GM12875 (cell line): ENCODE measurements around the gene SOX13.
A peak's percentile ranks its signal among the peaks of the same experiment; 100 is the strongest.

Experiments
- H3K4me3 ChIP-seq: one replicate; pipeline ENCODE4 v1.5.1; 2011; ENCODE audit warnings: low read depth, low read length, control low read depth
- TF ChIP-seq, protein P1 (sequence below): IDR thresholded peaks from 2 replicates; pipeline ENCODE4 v1.5.1; 2011; ENCODE audit warnings: low read depth, mild to moderate bottlenecking, control low read depth, inconsistent platforms, low read length, moderate library complexity, borderline replicate concordance; ENCODE audit not compliant: insufficient read depth

The SOX13 gene

DNA sequence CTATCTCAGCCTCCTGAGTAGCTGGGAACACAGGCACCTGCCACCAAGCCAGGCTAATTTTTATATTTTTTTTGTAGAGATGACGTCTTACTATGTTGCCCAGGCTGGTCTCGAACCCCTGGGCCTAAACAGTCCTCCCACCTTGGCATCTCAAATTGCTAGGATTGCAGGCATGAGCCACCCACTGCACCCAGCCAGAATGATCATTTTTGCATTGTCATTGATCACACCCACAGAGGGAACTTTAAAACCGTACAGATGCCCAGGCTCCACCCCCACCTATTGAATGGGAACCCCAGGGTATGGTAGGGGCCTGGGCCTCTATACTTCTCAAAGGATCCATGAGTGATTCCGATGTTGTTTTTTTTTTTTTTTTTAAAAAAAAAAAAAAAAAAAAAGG lies 42.2 kb downstream of the SOX13 start:
- no peak overlapping the region for H3K4me3 ChIP-seq
- TF ChIP-seq, protein P1, sequence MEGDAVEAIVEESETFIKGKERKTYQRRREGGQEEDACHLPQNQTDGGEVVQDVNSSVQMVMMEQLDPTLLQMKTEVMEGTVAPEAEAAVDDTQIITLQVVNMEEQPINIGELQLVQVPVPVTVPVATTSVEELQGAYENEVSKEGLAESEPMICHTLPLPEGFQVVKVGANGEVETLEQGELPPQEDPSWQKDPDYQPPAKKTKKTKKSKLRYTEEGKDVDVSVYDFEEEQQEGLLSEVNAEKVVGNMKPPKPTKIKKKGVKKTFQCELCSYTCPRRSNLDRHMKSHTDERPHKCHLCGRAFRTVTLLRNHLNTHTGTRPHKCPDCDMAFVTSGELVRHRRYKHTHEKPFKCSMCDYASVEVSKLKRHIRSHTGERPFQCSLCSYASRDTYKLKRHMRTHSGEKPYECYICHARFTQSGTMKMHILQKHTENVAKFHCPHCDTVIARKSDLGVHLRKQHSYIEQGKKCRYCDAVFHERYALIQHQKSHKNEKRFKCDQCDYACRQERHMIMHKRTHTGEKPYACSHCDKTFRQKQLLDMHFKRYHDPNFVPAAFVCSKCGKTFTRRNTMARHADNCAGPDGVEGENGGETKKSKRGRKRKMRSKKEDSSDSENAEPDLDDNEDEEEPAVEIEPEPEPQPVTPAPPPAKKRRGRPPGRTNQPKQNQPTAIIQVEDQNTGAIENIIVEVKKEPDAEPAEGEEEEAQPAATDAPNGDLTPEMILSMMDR, result no peak

DNA sequence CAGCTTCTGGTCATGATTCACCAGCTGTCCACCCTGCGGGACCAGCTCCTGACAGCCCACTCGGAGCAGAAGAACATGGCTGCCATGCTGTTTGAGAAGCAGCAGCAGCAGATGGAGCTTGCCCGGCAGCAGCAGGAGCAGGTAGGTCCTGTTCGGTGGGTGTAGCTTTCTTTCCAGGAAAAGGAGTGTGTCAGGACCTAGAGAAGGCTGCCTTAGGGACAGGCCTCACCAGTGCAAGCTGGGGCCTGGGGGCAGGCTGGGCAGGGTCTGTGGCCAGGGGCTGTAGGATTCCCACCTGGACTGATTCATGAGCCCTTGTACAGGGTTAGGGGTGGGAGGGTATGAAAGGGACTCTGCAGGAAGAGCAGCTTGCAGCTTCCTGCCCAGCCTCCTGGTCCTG lies 43.6 kb downstream of the SOX13 start:
- TF ChIP-seq, protein P1, result no peak
- H3K4me3 ChIP-seq, result no peak overlapping the region

DNA sequence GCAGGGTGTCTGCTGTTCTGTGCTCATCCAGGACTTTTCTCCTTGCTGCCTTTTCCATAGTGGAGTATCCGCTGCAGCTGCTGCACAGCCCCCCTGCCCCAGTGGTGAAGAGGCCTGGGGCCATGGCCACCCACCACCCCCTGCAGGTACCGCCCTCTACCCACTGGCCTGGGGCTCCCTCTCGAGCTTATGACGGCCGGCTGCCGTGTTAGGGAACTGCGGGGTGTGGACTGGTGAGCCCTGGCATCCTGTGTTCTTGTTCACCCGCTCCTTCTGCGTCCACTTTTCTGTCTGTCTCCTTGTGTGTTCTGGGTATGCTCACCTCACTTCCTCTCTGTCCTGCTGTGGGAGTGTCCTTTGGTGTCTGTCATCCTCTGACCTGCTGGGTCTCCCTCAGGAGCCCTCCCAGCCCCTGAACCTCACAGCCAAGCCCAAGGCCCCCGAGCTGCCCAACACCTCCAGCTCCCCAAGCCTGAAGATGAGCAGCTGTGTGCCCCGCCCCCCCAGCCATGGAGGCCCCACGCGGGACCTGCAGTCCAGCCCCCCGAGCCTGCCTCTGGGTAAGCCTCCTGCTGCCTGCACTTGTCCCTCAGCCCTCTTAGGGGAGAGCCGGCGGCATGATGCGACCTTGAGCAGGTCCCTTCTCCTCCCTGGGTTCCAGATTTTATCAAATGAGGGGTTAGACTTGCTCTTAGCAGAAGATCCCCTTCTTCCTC lies 49.1 kb downstream of the SOX13 start:
- H3K4me3 ChIP-seq, result no peak overlapping the region
- TF ChIP-seq, protein P1, result no peak

DNA sequence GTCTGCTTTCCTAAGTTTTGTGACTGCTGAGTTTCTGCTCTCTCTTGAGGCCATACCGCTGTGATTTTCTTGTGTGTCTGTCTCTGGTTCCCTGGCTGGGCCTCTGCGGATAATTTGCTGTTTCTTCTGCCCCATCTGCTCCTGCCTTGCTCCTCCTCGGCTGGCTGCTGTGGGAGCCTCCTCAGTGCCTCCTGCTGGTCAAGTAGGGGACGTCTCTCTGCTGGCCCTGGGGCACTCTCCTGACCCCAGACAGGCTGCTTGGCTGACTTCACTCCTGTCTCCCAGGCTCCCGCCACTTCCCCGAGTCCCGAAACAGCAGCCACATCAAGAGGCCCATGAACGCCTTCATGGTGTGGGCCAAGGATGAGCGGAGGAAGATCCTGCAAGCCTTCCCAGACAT lies 50.5 kb downstream of the SOX13 start:
- H3K4me3 ChIP-seq, result no peak overlapping the region
- TF ChIP-seq, protein P1, result peak; percentile 47

DNA sequence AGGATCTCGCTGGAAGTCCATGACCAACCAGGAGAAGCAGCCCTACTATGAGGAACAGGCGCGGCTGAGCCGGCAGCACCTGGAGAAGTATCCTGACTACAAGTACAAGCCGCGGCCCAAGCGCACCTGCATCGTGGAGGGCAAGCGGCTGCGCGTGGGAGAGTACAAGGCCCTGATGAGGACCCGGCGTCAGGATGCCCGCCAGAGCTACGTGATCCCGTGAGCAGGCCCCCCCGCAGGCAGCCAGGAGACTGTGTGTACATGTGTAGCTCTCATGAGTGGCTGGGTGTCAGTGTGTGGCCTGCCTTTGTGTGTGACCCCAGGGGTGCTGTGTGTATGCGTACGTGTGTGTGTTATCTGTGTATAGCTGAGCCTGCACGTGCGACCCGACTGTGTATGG lies 51.7 kb downstream of the SOX13 start:
- TF ChIP-seq, protein P1, result no peak

DNA sequence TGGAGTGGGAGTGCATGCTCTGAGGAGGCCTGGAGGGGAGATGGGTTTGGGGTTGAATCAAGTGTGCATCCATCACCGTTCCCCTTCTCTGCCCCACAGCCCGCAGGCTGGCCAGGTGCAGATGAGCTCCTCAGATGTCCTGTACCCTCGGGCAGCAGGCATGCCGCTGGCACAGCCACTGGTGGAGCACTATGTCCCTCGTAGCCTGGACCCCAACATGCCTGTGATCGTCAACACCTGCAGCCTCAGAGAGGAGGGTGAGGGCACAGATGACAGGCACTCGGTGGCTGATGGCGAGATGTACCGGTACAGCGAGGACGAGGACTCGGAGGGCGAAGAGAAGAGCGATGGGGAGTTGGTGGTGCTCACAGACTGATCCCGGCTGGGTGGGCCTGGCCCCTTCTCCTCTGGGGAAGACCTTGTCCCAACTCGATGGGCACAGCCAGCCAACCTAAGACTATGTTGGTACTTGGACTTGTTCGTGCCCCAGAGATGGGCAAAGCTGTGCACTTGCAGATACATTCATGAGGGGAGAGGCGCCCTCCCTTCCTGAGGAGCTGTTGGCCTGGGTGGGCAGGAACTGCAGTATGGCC lies 52.9 kb downstream of the SOX13 start:
- TF ChIP-seq, protein P1, result no peak
- no peak overlapping the region for H3K4me3 ChIP-seq

More for the DNA sequence above, 51.7 kb downstream of the SOX13 start:
- no peak overlapping the region for H3K4me3 ChIP-seq

DNA sequence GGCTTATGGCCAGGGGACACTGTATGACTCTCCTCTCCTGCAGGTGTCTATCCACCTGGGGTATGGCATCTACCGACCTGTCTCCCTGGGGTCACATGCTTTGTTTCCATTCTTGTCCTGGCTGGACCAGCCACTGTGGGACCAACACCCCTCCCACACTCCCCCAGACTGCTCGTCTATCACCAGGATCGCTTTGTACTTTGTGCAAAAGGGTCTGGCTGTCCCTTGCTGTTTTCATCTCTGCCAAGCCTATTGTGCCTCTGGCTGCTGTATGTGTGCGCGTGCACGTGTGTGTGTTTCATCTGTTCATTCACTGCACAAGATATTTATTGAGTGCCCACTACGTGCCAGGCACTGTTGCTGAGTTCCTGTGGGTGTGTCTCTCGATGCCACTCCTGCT lies 53.5 kb downstream of the SOX13 start:
- TF ChIP-seq, protein P1, result no peak
- no peak overlapping the region for H3K4me3 ChIP-seq
